Endodermal cell (in vitro differentiated cells): Measurements from ENCODE around the gene FLOT2. TPM values are rescaled to one million over a fixed set of nuclear protein-coding genes. Genes with fewer than 3 reads are reported as not detected.

Source experiments
- DNase-seq: peaks from one replicate; pipeline ENCODE4 v3.0.0-alpha.2; 2017
- H3K27ac ChIP-seq: 2 replicates; pipeline ENCODE4 v1.5.1; 2013; ENCODE audit warnings: mild to moderate bottlenecking, low read depth, low read length, moderate library complexity
- H3K27me3 ChIP-seq: 2 replicates; pipeline ENCODE4 v1.6.1; 2013; ENCODE audit warnings: mild to moderate bottlenecking, low read length, moderate library complexity; ENCODE audit not compliant: insufficient read depth, control insufficient read depth, poor library complexity, severe bottlenecking
- H3K36me3 ChIP-seq: 2 replicates; pipeline ENCODE4 v1.7.0; 2013; ENCODE audit warnings: mild to moderate bottlenecking, low read length, moderate library complexity; ENCODE audit not compliant: control insufficient read depth, insufficient read depth
- H3K4me1 ChIP-seq: one replicate; pipeline ENCODE4 v1.7.0; 2013; ENCODE audit warnings: low read length; ENCODE audit not compliant: control insufficient read depth, insufficient read depth
- H3K4me3 ChIP-seq: 2 replicates; pipeline ENCODE4 v1.5.1; 2013; ENCODE audit warnings: mild to moderate bottlenecking, low read length, moderate library complexity
- H3K9ac ChIP-seq: 2 replicates; pipeline ENCODE4 v1.6.1; 2013; ENCODE audit warnings: mild to moderate bottlenecking, low read length, moderate library complexity; ENCODE audit not compliant: poor library complexity, severe bottlenecking; ENCODE audit errors: extremely low read depth
- H3K9me3 ChIP-seq: 2 replicates; pipeline ENCODE4 v1.6.1; 2013; ENCODE audit warnings: mild to moderate bottlenecking, low read length, moderate library complexity; ENCODE audit not compliant: control insufficient read depth
- H3K27ac Mint-ChIP-seq: 2 replicates; pipeline ENCODE4 v1.8.0; 2020; ENCODE audit warnings: mixed read lengths
- H3K27me3 Mint-ChIP-seq: 2 replicates; pipeline ENCODE4 v1.8.0; 2021; ENCODE audit warnings: mild to moderate bottlenecking, mixed read lengths; ENCODE audit not compliant: insufficient read depth
- H3K36me3 Mint-ChIP-seq: 2 replicates; pipeline ENCODE4 v1.8.0; 2020; ENCODE audit warnings: low read depth, mixed read lengths
- H3K4me1 Mint-ChIP-seq: 2 replicates; pipeline ENCODE4 v1.8.0; 2020; ENCODE audit warnings: mixed read lengths
- H3K4me3 Mint-ChIP-seq: 2 replicates; pipeline ENCODE4 v1.8.0; 2020; ENCODE audit warnings: mild to moderate bottlenecking, moderate library complexity, mixed read lengths
- H3K9me3 Mint-ChIP-seq: 2 replicates; pipeline ENCODE4 v1.8.0; 2020; ENCODE audit warnings: mild to moderate bottlenecking, mixed read lengths
- WGBS, 2 experiments: methylation state at CpG; one replicate each; pipeline versions ENCODE4 v1.1.5 to v1.1.7; 2013; ENCODE audit warnings: missing lambda C conversion rate in 2 of 2, mixed read lengths in 1 of 2; ENCODE audit not compliant: insufficient coverage in 1 of 2, insufficient read length in 1 of 2; 5-methylcytosine and 5-hydroxymethylcytosine counted together
- total RNA-seq, 2 donors: library from RNA; stranded (reverse); fragmentation: NEBNext Ultra II Directional in 1 of 2; extraction: Animal tissue kit (Norgen Biotek cat#: 25700) in 1 of 2; gene quantifications; 2 replicates in 1 of 2; 3 replicates in 1 of 2; pipeline ENCODE4 v1.2.1, GENCODE V29; 2021
- TF ChIP-seq, protein P1 (sequence below): fragments of 200-600 bp; sonication (generic); conservative IDR thresholded peaks from 2 replicates; pipeline ENCODE4 v1.5.0; 2021; ENCODE audit warnings: antibody characterized with exemption, mild to moderate bottlenecking

Gene FLOT2
- total RNA-seq, 2 donors from 2014 or later: 195 to 215 TPM

DNA sequence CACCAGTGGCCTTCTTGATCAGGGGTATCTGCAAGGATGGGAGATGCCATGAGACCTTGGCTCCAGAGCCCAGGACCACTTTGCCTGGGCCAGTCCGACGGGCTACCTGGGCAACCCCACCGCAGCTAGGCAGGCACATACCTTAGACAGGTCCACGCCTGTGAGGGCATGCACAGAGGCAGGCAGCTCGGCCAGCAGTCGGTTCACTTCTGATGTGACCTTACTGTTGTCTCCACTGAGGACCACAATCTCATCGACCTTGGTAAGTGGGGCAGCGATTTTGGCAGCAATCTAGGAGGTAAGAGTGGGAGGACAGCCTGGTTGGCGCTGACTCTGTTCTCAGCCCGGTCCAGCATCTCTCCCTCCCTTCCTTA is 17.0 kb downstream of the FLOT2 start:
- Histone ChIP-seq H3K36me3 (peaks cover 59% of the 10 kb centered on the region), H3K27ac (no peak overlapping the region), H3K27me3 (no peaks in the 10 kb centered on the region), H3K9me3 (peaks cover 4% of the 10 kb centered on the region), H3K9ac (no peak overlapping the region), H3K4me3 (no peak overlapping the region), H3K4me1 (no peaks in the 10 kb centered on the region)
- Mint-ChIP-seq H3K27ac (no peak overlapping the region), H3K9me3 (peaks cover 8% of the 10 kb centered on the region), H3K4me1 (peaks cover 2% of the 10 kb centered on the region), H3K4me3 (no peak overlapping the region), H3K27me3 (no peaks in the 10 kb centered on the region), H3K36me3 (peaks cover 60% of the 10 kb centered on the region)
- TF ChIP-seq, protein P1, sequence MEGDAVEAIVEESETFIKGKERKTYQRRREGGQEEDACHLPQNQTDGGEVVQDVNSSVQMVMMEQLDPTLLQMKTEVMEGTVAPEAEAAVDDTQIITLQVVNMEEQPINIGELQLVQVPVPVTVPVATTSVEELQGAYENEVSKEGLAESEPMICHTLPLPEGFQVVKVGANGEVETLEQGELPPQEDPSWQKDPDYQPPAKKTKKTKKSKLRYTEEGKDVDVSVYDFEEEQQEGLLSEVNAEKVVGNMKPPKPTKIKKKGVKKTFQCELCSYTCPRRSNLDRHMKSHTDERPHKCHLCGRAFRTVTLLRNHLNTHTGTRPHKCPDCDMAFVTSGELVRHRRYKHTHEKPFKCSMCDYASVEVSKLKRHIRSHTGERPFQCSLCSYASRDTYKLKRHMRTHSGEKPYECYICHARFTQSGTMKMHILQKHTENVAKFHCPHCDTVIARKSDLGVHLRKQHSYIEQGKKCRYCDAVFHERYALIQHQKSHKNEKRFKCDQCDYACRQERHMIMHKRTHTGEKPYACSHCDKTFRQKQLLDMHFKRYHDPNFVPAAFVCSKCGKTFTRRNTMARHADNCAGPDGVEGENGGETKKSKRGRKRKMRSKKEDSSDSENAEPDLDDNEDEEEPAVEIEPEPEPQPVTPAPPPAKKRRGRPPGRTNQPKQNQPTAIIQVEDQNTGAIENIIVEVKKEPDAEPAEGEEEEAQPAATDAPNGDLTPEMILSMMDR: no peak
- WGBS, 2 experiments: 96 to 99% methylated on average over 9 to 10 of the region's 10 CpGs
- DNase-seq: no peak

DNA sequence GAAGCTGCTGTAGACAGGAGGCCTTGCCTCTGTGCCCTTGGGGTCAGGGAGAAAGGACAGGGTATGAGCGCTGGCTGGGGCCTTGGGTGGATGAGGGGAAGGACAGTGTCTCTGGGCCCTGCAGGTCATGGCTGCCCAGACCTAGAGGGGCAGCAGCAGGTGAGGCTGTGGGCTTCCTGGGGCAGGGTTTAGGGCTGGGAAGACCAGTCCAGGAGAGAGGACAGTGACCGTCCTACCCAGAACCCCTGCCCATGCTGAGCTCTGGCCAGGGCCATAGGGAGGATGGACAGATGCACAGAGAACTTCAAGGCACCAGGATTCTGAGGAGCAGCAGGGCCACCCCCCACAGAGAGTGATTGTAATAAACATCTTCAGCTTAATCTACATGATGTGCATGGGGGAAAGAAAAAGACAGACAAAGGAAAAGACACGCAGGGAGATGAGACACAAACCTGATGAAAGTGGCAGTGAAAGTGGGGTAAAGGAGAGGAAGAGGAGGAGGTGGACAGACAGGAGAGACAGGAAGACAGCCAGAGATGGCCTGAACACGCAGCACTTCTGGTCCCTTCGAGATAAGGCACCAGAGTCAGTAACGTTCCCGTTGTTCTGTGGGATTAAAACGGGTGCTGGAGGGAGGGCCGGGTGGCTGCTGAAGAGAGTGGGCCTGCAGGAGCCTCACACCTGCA is 17.5 kb downstream of the FLOT2 start:
- H3K4me3 ChIP-seq: no peak overlapping the region
- Mint-ChIP-seq H3K9me3 (peaks cover 8% of the 10 kb centered on the region), H3K27ac (peak overlapping the region; percentile 54), H3K27me3 (no peaks in the 10 kb centered on the region), H3K4me3 (no peak overlapping the region), H3K4me1 (peaks cover 2% of the 10 kb centered on the region), H3K36me3 (peaks cover 55% of the 10 kb centered on the region)
- H3K9ac ChIP-seq: no peak overlapping the region
- TF ChIP-seq, protein P1: no peak
- no peak for DNase-seq
- WGBS, 2 experiments: 82 to 84% methylated on average over 8 to 9 of the region's 9 CpGs
- no peak overlapping the region for H3K27ac ChIP-seq
- H3K9me3 ChIP-seq: peaks cover 4% of the 10 kb centered on the region
- H3K36me3 ChIP-seq: peaks cover 59% of the 10 kb centered on the region
- H3K27me3 ChIP-seq: no peaks in the 10 kb centered on the region
- H3K4me1 ChIP-seq: no peaks in the 10 kb centered on the region

DNA sequence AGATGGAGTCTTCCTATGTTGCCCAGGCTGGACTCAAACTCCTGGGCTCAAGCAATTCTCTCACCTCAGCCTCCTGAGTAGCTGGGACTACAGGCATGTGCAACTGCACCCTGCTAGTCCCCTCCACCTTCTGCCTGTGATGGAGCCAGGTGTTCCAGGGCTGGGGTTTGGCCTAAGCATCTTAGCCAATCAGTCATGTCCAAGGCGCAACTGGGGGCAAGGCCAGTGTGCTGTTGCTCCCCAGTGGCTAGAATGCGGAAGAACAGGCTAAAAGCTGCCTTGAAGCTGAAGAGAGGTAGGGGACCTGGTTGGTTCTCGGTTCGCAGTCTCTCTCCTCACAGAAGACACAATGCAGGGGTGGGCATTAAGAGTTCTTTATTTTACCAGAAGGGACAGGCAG is 18.6 kb downstream of the FLOT2 start:
- peaks cover 47% of the 10 kb centered on the region for H3K36me3 Mint-ChIP-seq
- H3K36me3 ChIP-seq: peaks cover 54% of the 10 kb centered on the region
- H3K9me3 Mint-ChIP-seq: peaks cover 8% of the 10 kb centered on the region
- TF ChIP-seq, protein P1: peak; percentile 84
- DNase-seq: peak; percentile 94
- H3K4me1 ChIP-seq: no peaks in the 10 kb centered on the region
- no peaks in the 10 kb centered on the region for H3K27me3 Mint-ChIP-seq
- peak overlapping the region; percentile 54 for H3K27ac Mint-ChIP-seq
- WGBS, 2 experiments: 61 to 94% methylated on average over 2 to 4 of the region's 4 CpGs
- H3K27ac ChIP-seq: no peak overlapping the region
- H3K4me1 Mint-ChIP-seq: peaks cover 2% of the 10 kb centered on the region
- H3K4me3 Mint-ChIP-seq: no peak overlapping the region
- no peaks in the 10 kb centered on the region for H3K27me3 ChIP-seq
- H3K9me3 ChIP-seq: peaks cover 4% of the 10 kb centered on the region
- no peak overlapping the region for H3K9ac ChIP-seq
- H3K4me3 ChIP-seq: no peak overlapping the region
